Activated naive CD8-positive, alpha-beta T cell treated with anti-CD3 and anti-CD28 coated beads for 36 hours (primary cell): ENCODE measurements around the gene C2CD4D. TPM values are rescaled to one million over a fixed set of nuclear protein-coding genes. Genes with fewer than 3 reads are reported as not detected.
A peak's percentile ranks its signal among the peaks of the same experiment; 100 is the strongest.

Experiments
- DNase-seq: peaks from one replicate; pipeline ENCODE4 v3.0.0; 2021
- H3K27ac Mint-ChIP-seq: one replicate; pipeline ENCODE4 v1.8.0; 2022; ENCODE audit warnings: mild to moderate bottlenecking, moderate library complexity, mixed read lengths
- H3K27me3 Mint-ChIP-seq: one replicate; pipeline ENCODE4 v1.8.0; 2022; ENCODE audit warnings: mild to moderate bottlenecking, mixed read lengths
- H3K36me3 Mint-ChIP-seq: one replicate; pipeline ENCODE4 v1.8.0; 2021; ENCODE audit warnings: mild to moderate bottlenecking, mixed read lengths
- H3K4me1 Mint-ChIP-seq: one replicate; pipeline ENCODE4 v1.8.0; 2021; ENCODE audit warnings: mixed read lengths
- H3K4me3 Mint-ChIP-seq: one replicate; pipeline ENCODE4 v1.8.0; 2022; ENCODE audit warnings: mild to moderate bottlenecking, moderate library complexity, mixed read lengths
- H3K9me3 Mint-ChIP-seq: one replicate; pipeline ENCODE4 v1.8.0; 2022; ENCODE audit warnings: mixed read lengths
- total RNA-seq, 2 experiments: library from RNA; stranded (reverse); gene quantifications; one replicate each; pipeline ENCODE4 v1.2.3, GENCODE V29; 2021

The C2CD4D gene
- total RNA-seq, 2 experiments from 2014 or later: 0.68 to 0.76 TPM

- no peak overlapping the region for H3K4me3 Mint-ChIP-seq
- no peak for DNase-seq
- H3K9me3 Mint-ChIP-seq: no peaks in the 10 kb centered on the region
- H3K4me1 Mint-ChIP-seq: no peaks in the 10 kb centered on the region
- H3K27ac Mint-ChIP-seq: no peak overlapping the region
- no peaks in the 10 kb centered on the region for H3K27me3 Mint-ChIP-seq
- H3K36me3 Mint-ChIP-seq: peaks cover 11% of the 10 kb centered on the region
Observed at GRCh38 chr1:151849871-151850270, 10.3 kb upstream of the C2CD4D start.

- Mint-ChIP-seq H3K36me3 (peaks cover 13% of the 10 kb centered on the region), H3K4me1 (no peaks in the 10 kb centered on the region), H3K27ac (no peak overlapping the region), H3K9me3 (no peaks in the 10 kb centered on the region), H3K27me3 (no peaks in the 10 kb centered on the region), H3K4me3 (no peak overlapping the region)
- DNase-seq: no peak
Observed at GRCh38 chr1:151849126-151849525, 9.5 kb upstream of the C2CD4D start.

GRCh38 chr1:151847867-151848596, 8.4 kb upstream of the C2CD4D start:
- no peaks in the 10 kb centered on the region for H3K4me1 Mint-ChIP-seq
- H3K4me3 Mint-ChIP-seq: no peak overlapping the region
- H3K9me3 Mint-ChIP-seq: no peaks in the 10 kb centered on the region
- H3K36me3 Mint-ChIP-seq: peaks cover 13% of the 10 kb centered on the region
- DNase-seq: no peak
- no peak overlapping the region for H3K27ac Mint-ChIP-seq
- H3K27me3 Mint-ChIP-seq: no peaks in the 10 kb centered on the region

GRCh38 chr1:151846686-151847237, 7.1 kb upstream of the C2CD4D start:
- Mint-ChIP-seq H3K4me1 (no peaks in the 10 kb centered on the region), H3K4me3 (no peak overlapping the region), H3K9me3 (no peaks in the 10 kb centered on the region), H3K27ac (no peak overlapping the region), H3K36me3 (peaks cover 14% of the 10 kb centered on the region), H3K27me3 (no peaks in the 10 kb centered on the region)
- no peak for DNase-seq

- Mint-ChIP-seq H3K4me3 (no peak overlapping the region), H3K27ac (no peak overlapping the region), H3K9me3 (no peaks in the 10 kb centered on the region), H3K27me3 (no peaks in the 10 kb centered on the region), H3K4me1 (peaks cover 2% of the 10 kb centered on the region), H3K36me3 (peaks cover 17% of the 10 kb centered on the region)
- no peak for DNase-seq
Observed at GRCh38 chr1:151846062-151846568, 6.5 kb upstream of the C2CD4D start.

GRCh38 chr1:151843398-151843797, 3.8 kb upstream of the C2CD4D start:
- Mint-ChIP-seq H3K4me3 (no peak overlapping the region), H3K36me3 (peaks cover 15% of the 10 kb centered on the region), H3K9me3 (no peaks in the 10 kb centered on the region), H3K27ac (no peak overlapping the region), H3K27me3 (no peaks in the 10 kb centered on the region), H3K4me1 (peaks cover 17% of the 10 kb centered on the region)
- DNase-seq: no peak

DNA sequence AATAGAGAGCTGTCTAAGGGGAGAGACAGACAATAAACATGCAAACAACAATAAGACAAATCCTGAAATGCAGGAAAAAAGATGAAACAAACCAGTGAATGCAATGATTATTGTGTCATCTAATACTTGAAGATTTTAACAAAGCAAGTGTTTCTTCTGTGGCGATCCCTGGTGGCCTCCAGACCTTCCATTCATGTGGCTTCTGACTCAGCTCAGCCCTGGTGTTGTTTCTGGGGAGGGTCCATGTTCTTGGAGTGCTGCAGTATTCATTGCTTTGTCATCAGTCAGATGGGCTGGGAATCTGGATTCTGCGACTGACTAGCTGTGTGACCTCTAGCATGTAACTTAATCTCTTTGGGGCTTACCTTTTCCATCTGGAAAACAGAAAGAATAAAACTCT, 1.5 kb upstream of the C2CD4D start:
- H3K4me1 Mint-ChIP-seq: peaks cover 33% of the 10 kb centered on the region
- no peaks in the 10 kb centered on the region for H3K27me3 Mint-ChIP-seq
- H3K27ac Mint-ChIP-seq: no peak overlapping the region
- no peak overlapping the region for H3K4me3 Mint-ChIP-seq
- DNase-seq: no peak
- peaks cover 19% of the 10 kb centered on the region for H3K36me3 Mint-ChIP-seq
- no peaks in the 10 kb centered on the region for H3K9me3 Mint-ChIP-seq

- Mint-ChIP-seq H3K4me1 (peaks cover 33% of the 10 kb centered on the region), H3K27ac (no peak overlapping the region), H3K4me3 (peak overlapping the region; percentile 82), H3K36me3 (peaks cover 19% of the 10 kb centered on the region), H3K9me3 (no peaks in the 10 kb centered on the region), H3K27me3 (no peaks in the 10 kb centered on the region)
- DNase-seq: no peak
Observed at GRCh38 chr1:151840421-151840820, 801 bp upstream of the C2CD4D start.

- H3K4me1 Mint-ChIP-seq: peaks cover 36% of the 10 kb centered on the region
- H3K27ac Mint-ChIP-seq: peak overlapping the region; percentile 85
- no peaks in the 10 kb centered on the region for H3K27me3 Mint-ChIP-seq
- H3K4me3 Mint-ChIP-seq: peak overlapping the region; percentile 82
- H3K36me3 Mint-ChIP-seq: peaks cover 15% of the 10 kb centered on the region
- no peak for DNase-seq
- no peaks in the 10 kb centered on the region for H3K9me3 Mint-ChIP-seq
Observed at GRCh38 chr1:151839082-151839412, 573 bp downstream of the C2CD4D start.

- H3K4me1 Mint-ChIP-seq: peaks cover 42% of the 10 kb centered on the region
Observed at GRCh38 chr1:151838222-151839081, 1.2 kb downstream of the C2CD4D start.

DNA sequence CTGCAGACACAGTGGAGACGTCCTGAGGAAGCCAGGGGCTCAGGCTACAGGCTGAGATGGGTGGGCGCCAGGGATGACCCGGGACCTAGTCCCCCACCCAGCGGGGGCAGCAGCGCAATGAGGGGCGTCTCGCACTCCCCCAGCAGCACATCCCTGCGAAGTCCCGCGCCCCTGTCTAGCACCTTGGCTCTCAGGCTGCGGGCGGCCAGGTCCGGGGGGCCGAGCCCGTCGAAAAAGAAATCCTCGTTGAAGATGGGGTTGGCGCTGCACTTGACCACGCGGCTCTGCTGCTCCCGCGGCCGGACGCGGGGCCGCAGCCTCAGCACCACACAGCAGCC, 1.8 kb downstream of the C2CD4D start:
- no peaks in the 10 kb centered on the region for H3K9me3 Mint-ChIP-seq
- no peaks in the 10 kb centered on the region for H3K27me3 Mint-ChIP-seq
- H3K27ac Mint-ChIP-seq: peak overlapping the region; percentile 89
- H3K4me3 Mint-ChIP-seq: peak overlapping the region; percentile 83
- no peak for DNase-seq
- H3K4me1 Mint-ChIP-seq: peaks cover 47% of the 10 kb centered on the region
- peaks cover 15% of the 10 kb centered on the region for H3K36me3 Mint-ChIP-seq

More at GRCh38 chr1:151838222-151839081, 1.2 kb downstream of the C2CD4D start:
- Mint-ChIP-seq H3K4me3 (peak overlapping the region; percentile 82), H3K9me3 (no peaks in the 10 kb centered on the region), H3K27ac (peak overlapping the region; percentile 85), H3K36me3 (peaks cover 15% of the 10 kb centered on the region), H3K27me3 (no peaks in the 10 kb centered on the region)
- peak; percentile 66 for DNase-seq

GRCh38 chr1:151837197-151837596, 2.4 kb downstream of the C2CD4D start:
- H3K36me3 Mint-ChIP-seq: peaks cover 15% of the 10 kb centered on the region
- H3K27ac Mint-ChIP-seq: peak overlapping the region; percentile 89
- H3K4me1 Mint-ChIP-seq: peaks cover 50% of the 10 kb centered on the region
- peak overlapping the region; percentile 83 for H3K4me3 Mint-ChIP-seq
- no peaks in the 10 kb centered on the region for H3K9me3 Mint-ChIP-seq
- DNase-seq: peak; percentile 56
- no peaks in the 10 kb centered on the region for H3K27me3 Mint-ChIP-seq

DNA sequence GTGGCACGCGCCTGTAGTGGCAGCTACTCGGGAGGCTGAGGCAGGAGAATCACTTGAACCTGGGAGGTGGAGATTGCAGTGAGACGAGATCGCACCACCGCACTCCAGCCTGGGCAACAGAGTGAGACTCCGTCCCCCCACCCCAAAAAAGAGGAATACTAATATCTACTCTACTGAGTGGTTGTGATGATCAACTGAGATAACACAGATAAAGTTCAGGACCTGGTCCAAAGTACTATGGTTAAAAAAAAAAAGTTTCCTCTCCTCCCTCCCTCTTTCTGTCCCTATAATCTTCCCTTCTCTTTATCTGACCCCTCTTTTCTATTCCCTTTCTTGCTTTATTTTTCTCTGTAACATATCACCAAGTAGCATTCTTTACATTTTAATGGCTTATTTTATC, 4.0 kb downstream of the C2CD4D start:
- no peak overlapping the region for H3K4me3 Mint-ChIP-seq
- no peaks in the 10 kb centered on the region for H3K9me3 Mint-ChIP-seq
- no peak overlapping the region for H3K27ac Mint-ChIP-seq
- DNase-seq: no peak
- H3K27me3 Mint-ChIP-seq: no peaks in the 10 kb centered on the region
- H3K4me1 Mint-ChIP-seq: peaks cover 47% of the 10 kb centered on the region
- peaks cover 8% of the 10 kb centered on the region for H3K36me3 Mint-ChIP-seq

DNA sequence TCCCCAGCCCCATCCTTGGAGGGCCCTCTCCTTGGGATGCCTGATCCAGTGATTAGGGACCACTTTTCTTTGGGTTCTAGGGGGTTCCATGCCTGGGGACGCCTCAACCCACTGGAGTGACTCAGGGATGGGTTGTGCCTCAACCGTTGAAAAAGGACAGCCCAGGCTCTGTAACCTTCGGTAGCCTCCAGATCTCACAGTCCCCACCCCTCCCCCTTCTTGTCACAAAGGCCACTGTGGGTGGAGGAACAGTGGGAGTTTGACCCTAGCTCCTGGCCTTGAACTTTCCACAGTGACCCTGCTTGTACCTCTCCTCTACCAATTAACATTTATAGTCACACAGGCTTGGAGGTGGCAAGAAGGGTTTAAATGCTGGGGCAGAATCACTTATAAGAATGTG, 5.4 kb downstream of the C2CD4D start:
- Mint-ChIP-seq H3K27me3 (no peaks in the 10 kb centered on the region), H3K36me3 (peaks cover 3% of the 10 kb centered on the region), H3K9me3 (no peaks in the 10 kb centered on the region), H3K27ac (no peak overlapping the region), H3K4me1 (peaks cover 48% of the 10 kb centered on the region), H3K4me3 (no peak overlapping the region)
- no peak for DNase-seq

DNA sequence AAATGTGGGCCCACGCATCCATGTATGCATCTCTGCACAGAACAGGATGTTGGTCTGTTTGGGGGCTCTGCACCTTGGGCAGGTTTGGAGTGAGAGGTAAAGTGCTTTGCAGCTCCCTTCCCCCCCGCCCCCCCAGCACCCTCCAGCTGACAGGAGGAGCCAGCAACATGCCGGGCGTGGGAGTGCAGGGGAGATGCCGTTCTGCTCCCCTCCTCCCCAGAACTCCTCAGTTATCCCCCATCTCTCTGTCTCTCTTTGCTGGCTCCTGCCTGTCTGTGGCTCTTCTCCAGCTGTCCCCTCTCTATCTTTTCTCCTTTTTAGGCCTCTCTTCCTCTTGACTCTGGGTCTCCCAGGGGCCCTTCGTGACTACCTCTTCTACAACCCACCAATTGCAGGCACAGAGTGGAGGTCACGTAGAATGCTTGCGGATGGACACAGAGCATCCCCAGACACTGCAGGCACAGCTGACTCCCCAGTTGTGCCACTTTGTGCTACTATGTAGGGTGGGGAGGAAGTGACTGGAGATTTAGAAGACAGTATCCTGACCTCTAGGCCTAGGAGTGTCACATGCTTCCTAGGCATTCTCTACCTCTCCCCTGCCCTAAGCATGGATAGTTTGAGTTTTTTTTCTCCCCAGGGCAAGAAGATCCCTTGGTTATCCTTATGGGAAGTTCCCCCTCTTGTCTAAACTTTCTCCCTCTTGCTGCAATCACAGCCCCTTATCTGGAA, 6.3 kb downstream of the C2CD4D start:
- peaks cover 3% of the 10 kb centered on the region for H3K36me3 Mint-ChIP-seq
- no peak for DNase-seq
- no peak overlapping the region for H3K4me3 Mint-ChIP-seq
- no peaks in the 10 kb centered on the region for H3K27me3 Mint-ChIP-seq
- no peak overlapping the region for H3K27ac Mint-ChIP-seq
- H3K9me3 Mint-ChIP-seq: no peaks in the 10 kb centered on the region
- H3K4me1 Mint-ChIP-seq: peaks cover 52% of the 10 kb centered on the region
